ENCODE measurements around the gene MOGAT2.

The MOGAT2 gene

DNA sequence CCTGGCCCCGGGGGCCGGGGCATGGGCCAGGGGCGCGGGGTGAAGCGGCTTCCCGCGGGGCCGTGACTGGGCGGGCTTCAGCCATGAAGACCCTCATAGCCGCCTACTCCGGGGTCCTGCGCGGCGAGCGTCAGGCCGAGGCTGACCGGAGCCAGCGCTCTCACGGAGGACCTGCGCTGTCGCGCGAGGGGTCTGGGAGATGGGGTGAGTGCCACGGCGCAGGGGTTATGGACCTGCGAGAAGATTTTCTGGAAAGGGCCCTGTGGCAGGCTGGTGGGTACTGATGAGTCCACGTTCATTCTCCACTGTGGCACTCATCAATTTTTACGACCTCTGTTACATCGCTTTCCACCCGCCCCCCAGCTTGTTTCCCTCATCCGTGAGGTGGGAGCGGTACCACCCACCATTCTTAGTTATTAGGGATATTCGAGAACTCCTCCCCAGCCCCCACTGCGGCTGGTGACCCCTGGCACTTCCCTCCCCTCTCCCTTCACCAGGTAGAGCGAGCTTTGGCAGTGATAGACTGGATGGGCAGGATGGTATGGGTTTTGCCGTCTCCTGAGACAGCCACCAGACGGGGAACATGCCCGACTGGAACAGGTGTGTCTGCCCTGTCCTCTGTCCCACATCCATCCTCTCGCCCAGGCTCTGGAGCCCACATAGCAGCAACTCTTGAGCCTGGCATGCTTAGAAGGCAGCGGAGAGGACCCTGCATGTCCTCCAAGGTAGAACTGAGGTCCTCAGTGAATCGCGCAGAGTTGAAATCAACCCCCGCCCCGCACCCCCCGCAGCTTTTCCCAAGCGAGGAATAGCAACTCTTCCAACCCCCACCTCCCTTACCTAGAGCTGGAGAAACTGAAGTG lies 51.5 kb downstream of the MOGAT2 start:
- Histone ChIP-seq H2AFZ (ENCODE audit: low read depth, low read length) (peak overlapping the region; percentile 99), H3K9me3 (ENCODE audit: low read length) (no peaks in the 10 kb centered on the region), H3K4me3 (ENCODE audit: low read length) (peak overlapping the region; percentile 35), H3K4me1 (ENCODE audit: insufficient read depth, low read length) (peaks cover 7% of the 10 kb centered on the region), H3K27me3 (ENCODE audit: insufficient read depth, low read length) (peaks cover 42% of the 10 kb centered on the region), H3K36me3 (ENCODE audit: insufficient read depth, low read length) (no peaks in the 10 kb centered on the region)

GRCh38 chr11:75770102-75770501 lies 52.5 kb downstream of the MOGAT2 start:
- H3K4me1 ChIP-seq (ENCODE audit: insufficient read depth, low read length), result peaks cover 7% of the 10 kb centered on the region
- no peaks in the 10 kb centered on the region for H3K9me3 ChIP-seq (ENCODE audit: low read length)
- no peak overlapping the region for H2AFZ ChIP-seq (ENCODE audit: low read depth, low read length)
- peaks cover 39% of the 10 kb centered on the region for H3K27me3 ChIP-seq (ENCODE audit: insufficient read depth, low read length)
- no peaks in the 10 kb centered on the region for H3K36me3 ChIP-seq (ENCODE audit: insufficient read depth, low read length)
- no peak overlapping the region for H3K4me3 ChIP-seq (ENCODE audit: low read length)

GRCh38 chr11:75771646-75772410 lies 54.2 kb downstream of the MOGAT2 start:
- H3K4me1 ChIP-seq (ENCODE audit: insufficient read depth, low read length), result peaks cover 7% of the 10 kb centered on the region
- no peaks in the 10 kb centered on the region for H3K36me3 ChIP-seq (ENCODE audit: insufficient read depth, low read length)
- no peak overlapping the region for H3K4me3 ChIP-seq (ENCODE audit: low read length)
- no peaks in the 10 kb centered on the region for H3K9me3 ChIP-seq (ENCODE audit: low read length)
- H3K27me3 ChIP-seq (ENCODE audit: insufficient read depth, low read length), result peaks cover 39% of the 10 kb centered on the region
- no peak overlapping the region for H2AFZ ChIP-seq (ENCODE audit: low read depth, low read length)

- Histone ChIP-seq H3K36me3 (ENCODE audit: insufficient read depth, low read length) (no peaks in the 10 kb centered on the region), H3K4me3 (ENCODE audit: low read length) (no peak overlapping the region), H3K27me3 (ENCODE audit: insufficient read depth, low read length) (peaks cover 36% of the 10 kb centered on the region), H2AFZ (ENCODE audit: low read depth, low read length) (no peak overlapping the region), H3K4me1 (ENCODE audit: insufficient read depth, low read length) (no peaks in the 10 kb centered on the region), H3K9me3 (ENCODE audit: low read length) (no peaks in the 10 kb centered on the region)
Measured at GRCh38 chr11:75773595-75774353, 56.1 kb downstream of the MOGAT2 start.

GRCh38 chr11:75775056-75775455 lies 57.4 kb downstream of the MOGAT2 start:
- Histone ChIP-seq H3K36me3 (ENCODE audit: insufficient read depth, low read length) (no peaks in the 10 kb centered on the region), H3K4me3 (ENCODE audit: low read length) (no peak overlapping the region), H3K4me1 (ENCODE audit: insufficient read depth, low read length) (no peaks in the 10 kb centered on the region), H2AFZ (ENCODE audit: low read depth, low read length) (no peak overlapping the region), H3K9me3 (ENCODE audit: low read length) (no peaks in the 10 kb centered on the region), H3K27me3 (ENCODE audit: insufficient read depth, low read length) (peaks cover 23% of the 10 kb centered on the region)

- Histone ChIP-seq H3K4me1 (ENCODE audit: insufficient read depth, low read length) (no peaks in the 10 kb centered on the region), H3K36me3 (ENCODE audit: insufficient read depth, low read length) (no peaks in the 10 kb centered on the region), H3K27me3 (ENCODE audit: insufficient read depth, low read length) (peaks cover 9% of the 10 kb centered on the region), H2AFZ (ENCODE audit: low read depth, low read length) (no peak overlapping the region), H3K9me3 (ENCODE audit: low read length) (no peaks in the 10 kb centered on the region), H3K4me3 (ENCODE audit: low read length) (no peak overlapping the region)
Measured at GRCh38 chr11:75776546-75776945, 58.9 kb downstream of the MOGAT2 start.

- H3K9me3 ChIP-seq (ENCODE audit: low read length), result no peaks in the 10 kb centered on the region
- no peak overlapping the region for H3K4me3 ChIP-seq (ENCODE audit: low read length)
- H3K36me3 ChIP-seq (ENCODE audit: insufficient read depth, low read length), result no peaks in the 10 kb centered on the region
- H3K4me1 ChIP-seq (ENCODE audit: insufficient read depth, low read length), result no peaks in the 10 kb centered on the region
- peaks cover 3% of the 10 kb centered on the region for H3K27me3 ChIP-seq (ENCODE audit: insufficient read depth, low read length)
- no peak overlapping the region for H2AFZ ChIP-seq (ENCODE audit: low read depth, low read length)
Measured at GRCh38 chr11:75777461-75778110, 59.9 kb downstream of the MOGAT2 start.

GRCh38 chr11:75778962-75779361 lies 61.3 kb downstream of the MOGAT2 start:
- Histone ChIP-seq H3K4me1 (ENCODE audit: insufficient read depth, low read length) (no peaks in the 10 kb centered on the region), H2AFZ (ENCODE audit: low read depth, low read length) (no peak overlapping the region), H3K27me3 (ENCODE audit: insufficient read depth, low read length) (peaks cover 6% of the 10 kb centered on the region), H3K4me3 (ENCODE audit: low read length) (no peak overlapping the region), H3K9me3 (ENCODE audit: low read length) (no peaks in the 10 kb centered on the region), H3K36me3 (ENCODE audit: insufficient read depth, low read length) (no peaks in the 10 kb centered on the region)

- Histone ChIP-seq H3K9me3 (ENCODE audit: low read length) (no peaks in the 10 kb centered on the region), H3K4me3 (ENCODE audit: low read length) (no peak overlapping the region), H3K4me1 (ENCODE audit: insufficient read depth, low read length) (no peaks in the 10 kb centered on the region), H3K27me3 (ENCODE audit: insufficient read depth, low read length) (peaks cover 12% of the 10 kb centered on the region), H2AFZ (ENCODE audit: low read depth, low read length) (no peak overlapping the region), H3K36me3 (ENCODE audit: insufficient read depth, low read length) (no peaks in the 10 kb centered on the region)
Measured at GRCh38 chr11:75779960-75780359, 62.3 kb downstream of the MOGAT2 start.

- H2AFZ ChIP-seq (ENCODE audit: low read depth, low read length), result no peak overlapping the region
- no peaks in the 10 kb centered on the region for H3K4me1 ChIP-seq (ENCODE audit: insufficient read depth, low read length)
- no peak overlapping the region for H3K4me3 ChIP-seq (ENCODE audit: low read length)
- peaks cover 15% of the 10 kb centered on the region for H3K27me3 ChIP-seq (ENCODE audit: insufficient read depth, low read length)
- no peaks in the 10 kb centered on the region for H3K9me3 ChIP-seq (ENCODE audit: low read length)
- no peaks in the 10 kb centered on the region for H3K36me3 ChIP-seq (ENCODE audit: insufficient read depth, low read length)
Measured at GRCh38 chr11:75780888-75781287, 63.2 kb downstream of the MOGAT2 start.

DNA sequence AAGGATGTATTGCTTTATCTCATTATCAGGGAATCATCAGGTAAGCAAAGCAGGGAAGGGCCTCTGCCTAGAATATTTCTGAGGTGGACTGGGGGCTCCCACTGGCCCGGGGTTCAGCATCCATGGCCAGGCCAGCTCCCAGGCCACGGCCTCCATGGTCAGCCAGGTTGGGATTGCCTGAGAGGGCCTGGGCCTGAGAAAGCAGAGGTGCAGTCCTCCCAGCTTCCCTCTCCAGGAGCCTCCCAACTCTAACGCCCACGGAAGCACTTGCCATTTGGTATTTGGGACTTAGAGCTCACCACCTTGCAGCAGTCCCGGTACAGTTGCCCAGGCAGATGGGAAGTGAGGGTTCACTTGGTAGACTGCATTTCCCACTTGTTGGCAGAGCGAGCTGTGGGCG lies 63.7 kb downstream of the MOGAT2 start:
- H3K9me3 ChIP-seq (ENCODE audit: low read length), result no peaks in the 10 kb centered on the region
- no peak overlapping the region for H2AFZ ChIP-seq (ENCODE audit: low read depth, low read length)
- peaks cover 15% of the 10 kb centered on the region for H3K27me3 ChIP-seq (ENCODE audit: insufficient read depth, low read length)
- H3K36me3 ChIP-seq (ENCODE audit: insufficient read depth, low read length), result no peaks in the 10 kb centered on the region
- H3K4me1 ChIP-seq (ENCODE audit: insufficient read depth, low read length), result no peaks in the 10 kb centered on the region
- no peak overlapping the region for H3K4me3 ChIP-seq (ENCODE audit: low read length)

DNA sequence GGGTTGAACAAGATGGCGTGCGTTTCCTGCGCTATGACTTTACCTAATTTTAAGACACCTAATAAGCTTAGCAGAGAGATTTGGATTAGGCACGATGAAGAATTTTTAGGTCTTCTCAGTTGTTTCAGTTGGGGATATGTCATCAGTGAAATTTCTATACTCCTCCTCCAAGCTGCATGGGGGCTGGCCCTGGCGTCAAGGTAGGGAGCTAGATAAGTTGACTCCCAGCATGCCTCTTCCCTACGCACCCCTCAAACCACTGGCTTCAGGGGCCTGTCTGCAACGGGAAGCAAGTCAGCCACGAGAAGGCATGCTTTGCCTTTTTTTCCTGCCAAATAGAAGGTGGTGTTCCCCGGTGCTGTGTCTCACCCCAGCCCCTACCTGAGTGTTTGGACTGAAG lies 64.2 kb downstream of the MOGAT2 start:
- peaks cover 15% of the 10 kb centered on the region for H3K27me3 ChIP-seq (ENCODE audit: insufficient read depth, low read length)
- H3K4me3 ChIP-seq (ENCODE audit: low read length), result no peak overlapping the region
- H2AFZ ChIP-seq (ENCODE audit: low read depth, low read length), result no peak overlapping the region
- no peaks in the 10 kb centered on the region for H3K36me3 ChIP-seq (ENCODE audit: insufficient read depth, low read length)
- H3K9me3 ChIP-seq (ENCODE audit: low read length), result no peaks in the 10 kb centered on the region
- no peaks in the 10 kb centered on the region for H3K4me1 ChIP-seq (ENCODE audit: insufficient read depth, low read length)
